Neural progenitor cell (in vitro differentiated cells): ENCODE data around the gene TFPI.

Experiments used
- EZH2 ChIP-seq: fragments of 200-600 bp; sonication (generic); IDR thresholded peaks from 2 replicates; pipeline ENCODE4 v1.6.1; 2017; ENCODE audit warnings: antibody characterized with exemption, mild to moderate bottlenecking, moderate library complexity
- EZH2phosphoT487 ChIP-seq: fragments of 200-600 bp; sonication (generic); IDR thresholded peaks from 2 replicates; pipeline ENCODE4 v1.6.1; 2017; ENCODE audit warnings: antibody characterized with exemption
- TF ChIP-seq, protein P1 (sequence below): fragments of 200-600 bp; sonication (generic); IDR thresholded peaks from 2 replicates; pipeline ENCODE4 v1.5.1; 2017; ENCODE audit warnings: antibody characterized with exemption, mild to moderate bottlenecking

DNA sequence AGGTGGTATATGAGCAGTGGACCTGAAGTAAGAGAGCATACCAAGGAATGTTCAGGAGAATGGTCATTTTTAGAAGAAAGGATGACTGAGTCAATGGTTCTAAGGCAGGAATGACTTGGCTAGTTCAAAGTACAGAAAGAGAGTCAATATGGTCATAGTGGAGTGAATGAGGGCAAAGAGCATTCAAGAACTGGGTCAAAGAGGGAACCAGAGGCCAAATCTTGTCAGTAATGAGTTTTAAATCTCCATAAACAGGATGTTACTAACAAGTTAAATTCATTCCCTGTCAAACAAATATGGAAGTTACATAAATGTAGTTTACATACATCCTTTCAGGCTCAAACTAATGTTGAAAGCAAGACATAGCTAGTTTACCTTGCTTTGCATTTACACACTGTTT is 122.3 kb downstream of the TFPI start:
- TF ChIP-seq, protein P1, sequence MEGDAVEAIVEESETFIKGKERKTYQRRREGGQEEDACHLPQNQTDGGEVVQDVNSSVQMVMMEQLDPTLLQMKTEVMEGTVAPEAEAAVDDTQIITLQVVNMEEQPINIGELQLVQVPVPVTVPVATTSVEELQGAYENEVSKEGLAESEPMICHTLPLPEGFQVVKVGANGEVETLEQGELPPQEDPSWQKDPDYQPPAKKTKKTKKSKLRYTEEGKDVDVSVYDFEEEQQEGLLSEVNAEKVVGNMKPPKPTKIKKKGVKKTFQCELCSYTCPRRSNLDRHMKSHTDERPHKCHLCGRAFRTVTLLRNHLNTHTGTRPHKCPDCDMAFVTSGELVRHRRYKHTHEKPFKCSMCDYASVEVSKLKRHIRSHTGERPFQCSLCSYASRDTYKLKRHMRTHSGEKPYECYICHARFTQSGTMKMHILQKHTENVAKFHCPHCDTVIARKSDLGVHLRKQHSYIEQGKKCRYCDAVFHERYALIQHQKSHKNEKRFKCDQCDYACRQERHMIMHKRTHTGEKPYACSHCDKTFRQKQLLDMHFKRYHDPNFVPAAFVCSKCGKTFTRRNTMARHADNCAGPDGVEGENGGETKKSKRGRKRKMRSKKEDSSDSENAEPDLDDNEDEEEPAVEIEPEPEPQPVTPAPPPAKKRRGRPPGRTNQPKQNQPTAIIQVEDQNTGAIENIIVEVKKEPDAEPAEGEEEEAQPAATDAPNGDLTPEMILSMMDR, result no peak
- TF ChIP-seq EZH2 (no peak), EZH2phosphoT487 (no peak)
